ENCODE data around the gene MCF2L. TPM values are rescaled to one million over a fixed set of nuclear protein-coding genes. Genes with fewer than 3 reads are reported as not detected.

MCF2L gene
- total and polyA plus RNA-seq, 9 of the 15 experiments (the other 6 are each of a cell fraction or from before 2014, with no cell fraction given) = 0.05 to 0.25 (median 0.18) TPM; not detected in 5

DNA sequence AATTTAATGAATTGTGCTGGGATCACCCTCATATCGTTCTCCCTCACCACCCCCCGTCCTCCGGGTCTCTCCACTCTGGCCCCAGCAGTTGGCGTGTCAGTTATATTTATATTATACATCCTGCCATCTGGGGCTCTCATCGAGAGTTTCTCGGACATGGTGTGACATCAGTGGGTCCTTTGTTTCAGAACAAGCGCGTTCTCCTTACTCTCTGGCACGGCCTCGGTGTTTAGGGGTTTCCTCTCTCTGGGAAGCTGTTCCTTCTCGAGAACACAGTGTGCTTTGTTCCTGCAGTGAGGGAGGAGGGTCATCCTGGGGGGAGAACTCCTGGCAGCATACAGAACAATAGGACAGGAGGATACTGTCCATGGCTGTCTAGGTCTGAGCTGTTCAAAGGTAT lies 9.8 kb upstream of the MCF2L start:
- Histone ChIP-seq H2AFZ (ENCODE audit: low read depth, low read length) (no peak overlapping the region), H3K9me3 (replicated peaks; ENCODE audit: control insufficient read depth, insufficient read depth, low read depth, low read length) (no peaks in the 10 kb centered on the region), H3K9me1 (ENCODE audit: control insufficient read depth, insufficient read depth, low read length) (no peaks in the 10 kb centered on the region), H3K4me1 (replicated peaks in 1 of 2; ENCODE audit: control insufficient read depth in 2 of 2, insufficient read depth in 2 of 2, low read length in 2 of 2) (no peaks in the 10 kb centered on the region), H3K36me3 (ENCODE audit: control insufficient read depth, insufficient read depth, low read length) (no peaks in the 10 kb centered on the region), H3K9ac (ENCODE audit: insufficient read depth in 1 of 2, low read depth in 2 of 2, low read length in 2 of 2) (no peak overlapping the region), H3K79me2 (ENCODE audit: control insufficient read depth, insufficient read depth, low read length) (no peaks in the 10 kb centered on the region), H3K27me3 (ENCODE audit: control insufficient read depth in 2 of 2, insufficient read depth in 2 of 2, low read length in 2 of 2) (peaks cover 14 to 76% of the 10 kb centered on the region in 2 experiments; a peak in 3 of 5 replicates), H3K27ac (ENCODE audit: extremely low read depth, low read depth, low read length) (no peak overlapping the region), H3K4me3 (no peak overlapping the region), H4K20me1 (replicated peaks; ENCODE audit: control insufficient read depth, insufficient read depth, low read length) (no peaks in the 10 kb centered on the region), H3K4me2 (ENCODE audit: insufficient read depth, low read length) (no peak overlapping the region)
- 17% methylated on average over 11 of the region's 11 CpGs for WGBS (ENCODE audit: insufficient coverage, low coverage, missing lambda C conversion rate)
- DNase-seq (ENCODE audit: extremely low read depth in 1 of 4, low spot score in 3 of 4) = no peak
- no peak for ATAC-seq
- POLR2A ChIA-PET = no interaction called here
- FAIRE-seq = no peak
- no TSS peak for BruUV-seq (replicated peaks)
- TF ChIP-seq ZNF699 (CRISPR knock-in tag; IDR thresholded peaks at IDR 0.05; ENCODE audit: insufficient replicate concordance) (no peak), CBX1 (IDR thresholded peaks at IDR 0.05; ENCODE audit: low read depth) (no peak), PYGO2 (tag; IDR thresholded peaks at IDR 0.05) (no peak), NR3C1 (CRISPR knock-in tag; IDR thresholded peaks at IDR 0.05) (no peak), ZFX (CRISPR knock-in tag; IDR thresholded peaks at IDR 0.05) (no peak), FOS (IDR thresholded peaks at IDR 0.05; ENCODE audit: extremely low read depth, insufficient read length) (no peak), EWSR1 (IDR thresholded peaks at IDR 0.05; ENCODE audit: borderline replicate concordance, low read depth, partially characterized antibody) (no peak), FOSL1 (tag; conservative IDR thresholded peaks at IDR 0.05) (no peak), PTTG1 (tag; IDR thresholded peaks at IDR 0.05; ENCODE audit: low read depth) (no peak), NELFE (IDR thresholded peaks at IDR 0.05; ENCODE audit: insufficient read depth, insufficient read length) (no peak), ZSCAN29 (IDR thresholded peaks at IDR 0.05) (no peak), CSDE1 (IDR thresholded peaks at IDR 0.05) (no peak), FOXK1 (CRISPR knock-in tag; IDR thresholded peaks at IDR 0.05; ENCODE audit: borderline replicate concordance) (no peak), SIX5 (IDR thresholded peaks at IDR 0.05; ENCODE audit: borderline replicate concordance in 1 of 2, insufficient read depth in 1 of 2, low read depth in 1 of 2, low read length in 2 of 2) (no peak), NCOR1 (IDR thresholded peaks at IDR 0.05) (no peak), RFX7 (CRISPR knock-in tag; IDR thresholded peaks at IDR 0.05) (no peak)
- TF ChIP-seq, protein P1, sequence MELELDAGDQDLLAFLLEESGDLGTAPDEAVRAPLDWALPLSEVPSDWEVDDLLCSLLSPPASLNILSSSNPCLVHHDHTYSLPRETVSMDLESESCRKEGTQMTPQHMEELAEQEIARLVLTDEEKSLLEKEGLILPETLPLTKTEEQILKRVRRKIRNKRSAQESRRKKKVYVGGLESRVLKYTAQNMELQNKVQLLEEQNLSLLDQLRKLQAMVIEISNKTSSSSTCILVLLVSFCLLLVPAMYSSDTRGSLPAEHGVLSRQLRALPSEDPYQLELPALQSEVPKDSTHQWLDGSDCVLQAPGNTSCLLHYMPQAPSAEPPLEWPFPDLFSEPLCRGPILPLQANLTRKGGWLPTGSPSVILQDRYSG (tag; conservative IDR thresholded peaks at IDR 0.05; ENCODE audit: low read depth) = no peak
- TF ChIP-seq, protein P2, sequence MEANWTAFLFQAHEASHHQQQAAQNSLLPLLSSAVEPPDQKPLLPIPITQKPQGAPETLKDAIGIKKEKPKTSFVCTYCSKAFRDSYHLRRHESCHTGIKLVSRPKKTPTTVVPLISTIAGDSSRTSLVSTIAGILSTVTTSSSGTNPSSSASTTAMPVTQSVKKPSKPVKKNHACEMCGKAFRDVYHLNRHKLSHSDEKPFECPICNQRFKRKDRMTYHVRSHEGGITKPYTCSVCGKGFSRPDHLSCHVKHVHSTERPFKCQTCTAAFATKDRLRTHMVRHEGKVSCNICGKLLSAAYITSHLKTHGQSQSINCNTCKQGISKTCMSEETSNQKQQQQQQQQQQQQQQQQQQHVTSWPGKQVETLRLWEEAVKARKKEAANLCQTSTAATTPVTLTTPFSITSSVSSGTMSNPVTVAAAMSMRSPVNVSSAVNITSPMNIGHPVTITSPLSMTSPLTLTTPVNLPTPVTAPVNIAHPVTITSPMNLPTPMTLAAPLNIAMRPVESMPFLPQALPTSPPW (CRISPR knock-in tag; IDR thresholded peaks at IDR 0.05) = no peak
- in situ Hi-C loops (cut with MboI) (no loop called here), intact Hi-C loops (cut with micrococcal nuclease) (loop anchor here (10.0 kb wide), 1 partner anchor 46 kb away; no protein-coding TSS in a partner anchor)
- CTCF ChIA-PET (ENCODE audit: low intra/inter-chr PET ratio) = no interaction called here

Data from K562 (cell line).